DOHH2 (cell line): Measurements from ENCODE around the gene ETS1.

Experiments
- CTCF ChIP-seq: fragments of 200-600 bp; sonication (generic); IDR thresholded peaks from one replicate; pipeline ENCODE4 v1.5.1; 2014; ENCODE audit warnings: antibody characterized with exemption, mild to moderate bottlenecking, low read depth, low read length; ENCODE audit not compliant: poor library complexity, severe bottlenecking
- EZH2phosphoT487 ChIP-seq: fragments of 200-600 bp; sonication (generic); IDR thresholded peaks from 2 replicates; pipeline ENCODE4 v1.6.1; 2017; ENCODE audit warnings: borderline replicate concordance, mild to moderate bottlenecking, antibody characterized with exemption, low read length, moderate library complexity, mixed read lengths

GRCh38 chr11:128564642-128565245 lies 22.6 kb downstream of the ETS1 start:
- TF ChIP-seq CTCF, result no peak
- no peak for TF ChIP-seq EZH2phosphoT487
